Kidney (tissue), 14 donors: Measurements from ENCODE around the gene ARHGAP23. TPM values are rescaled to one million over a fixed set of nuclear protein-coding genes. Genes with fewer than 3 reads are reported as not detected.

Source experiments
- DNase-seq, 5 donors: peaks; one replicate each; pipeline ENCODE4 v3.0.0-alpha.2; 2013 to 2020
- FAIRE-seq: peaks from 2 replicates; lab custom pipeline; 2012; peaks lifted over from hg19 to GRCh38; lab: Jason Lieb, UNC
- H3K27ac ChIP-seq, 2 donors: one replicate each; pipeline ENCODE4 v1.7.0; 2013; ENCODE audit warnings: low read depth in 2 of 2, low read length in 2 of 2, inconsistent platforms in 1 of 2
- H3K27me3 ChIP-seq: one replicate; pipeline ENCODE4 v1.7.1; 2013; ENCODE audit warnings: low read length, inconsistent platforms; ENCODE audit not compliant: control insufficient read depth, insufficient read depth
- H3K36me3 ChIP-seq, 3 donors: one replicate each; pipeline versions ENCODE4 v1.7.0 to v1.7.1; 2013; ENCODE audit warnings: low read length in 3 of 3, control low read depth in 1 of 3, inconsistent platforms in 1 of 3; ENCODE audit not compliant: insufficient read depth in 3 of 3, control insufficient read depth in 2 of 3
- H3K4me1 ChIP-seq, 3 donors: one replicate each; pipeline versions ENCODE4 v1.7.0 to v1.7.1; 2013; ENCODE audit warnings: low read length in 3 of 3, inconsistent platforms in 1 of 3, low read depth in 1 of 3; ENCODE audit not compliant: control insufficient read depth in 2 of 3, insufficient read depth in 2 of 3
- H3K4me3 ChIP-seq, 3 donors: one replicate each; pipeline versions ENCODE4 v1.7.0 to v1.8.1; 2013; ENCODE audit warnings: low read length in 3 of 3, control low read depth in 1 of 3, inconsistent platforms in 1 of 3
- H3K9ac ChIP-seq, 3 donors: one replicate each; pipeline versions ENCODE4 v1.7.0 to v1.7.1; 2013; ENCODE audit warnings: low read length in 3 of 3, control low read depth in 1 of 3, inconsistent platforms in 1 of 3
- H3K9me3 ChIP-seq, 3 donors: one replicate each; pipeline versions ENCODE4 v1.7.0 to v1.7.1; 2013; ENCODE audit warnings: low read length in 3 of 3, control low read depth in 1 of 3, inconsistent platforms in 1 of 3; ENCODE audit not compliant: control insufficient read depth in 2 of 3, insufficient read depth in 1 of 3
- CTCF ChIP-seq: IDR thresholded peaks from 3 replicates; pipeline ENCODE4 v1.5.1; 2012; ENCODE audit warnings: mild to moderate bottlenecking, moderate library complexity, borderline replicate concordance; ENCODE audit not compliant: insufficient read depth; ENCODE audit errors: extremely low read depth
- intact Hi-C: fragments of 100-400 bp; cut with DNase I; formaldehyde crosslinking; loops from one replicate; pipeline ENCODE4 v1.11.1; 2022
- polyA plus RNA-seq: library from polyadenylated mRNA; stranded (reverse); fragments of 350-450 nt; fragmentation: Illumina TruSeq; extraction: RNeasy Lipid Tissue Mini Kit (QIAGEN cat#74804); gene quantifications from one replicate; pipeline ENCODE4 v1.2.3, GENCODE V29; 2014; ENCODE audit warnings: low read depth, low replicate concordance; ENCODE audit not compliant: insufficient read depth
- total RNA-seq: library from RNA; stranded (reverse); fragmentation: NEBNext Ultra II Directional; extraction: Animal tissue kit (Norgen Biotek cat#: 25700); gene quantifications from one replicate; pipeline ENCODE4 v1.2.1, GENCODE V29; 2021
- donor health status: control.
- donor health status: control.
- donor health status: control.
- donor health status: control.
- donor health status: control.
- donor health status: DM: yes; HTN: yes; CAD: no.
- donor health status: Normal renal cell carcinoma (clear cell type).

ARHGAP23 gene
- total and polyA plus RNA-seq, 2 donors from 2014 or later: 7.6 to 53.8 TPM

- no peaks in the 10 kb centered on the region for H3K27me3 ChIP-seq
- no peaks in the 10 kb centered on the region for H3K36me3 ChIP-seq
- H3K27ac ChIP-seq: no peak overlapping the region
- intact Hi-C loops: no loop called here
- H3K9ac ChIP-seq: no peak overlapping the region
- H3K4me1 ChIP-seq: no peaks in the 10 kb centered on the region
- no peak overlapping the region for H3K4me3 ChIP-seq
- DNase-seq (peak in 2 of 5 donors; percentile 26 to 39), FAIRE-seq (no peak)
- no peaks in the 10 kb centered on the region for H3K9me3 ChIP-seq
- TF ChIP-seq CTCF: no peak
Observed at GRCh38 chr17:38539386-38539785, 111.1 kb downstream of the ARHGAP23 start.

GRCh38 chr17:38540514-38541045 is 112.3 kb downstream of the ARHGAP23 start:
- Histone ChIP-seq H3K27me3 (no peaks in the 10 kb centered on the region), H3K27ac (no peak overlapping the region), H3K9ac (no peak overlapping the region), H3K36me3 (no peaks in the 10 kb centered on the region), H3K4me1 (no peaks in the 10 kb centered on the region), H3K9me3 (no peaks in the 10 kb centered on the region), H3K4me3 (no peak overlapping the region)
- peak in 1 of 5 donors; percentile 45 for DNase-seq
- no peak for FAIRE-seq
- TF ChIP-seq CTCF: no peak
- intact Hi-C loops: no loop called here

- Histone ChIP-seq H3K4me1 (no peaks in the 10 kb centered on the region), H3K9ac (no peak overlapping the region), H3K36me3 (no peaks in the 10 kb centered on the region), H3K27ac (no peak overlapping the region), H3K4me3 (no peak overlapping the region), H3K27me3 (no peaks in the 10 kb centered on the region), H3K9me3 (no peaks in the 10 kb centered on the region)
- no peak for FAIRE-seq
- no peak for TF ChIP-seq CTCF
- DNase-seq: peak in 2 of 5 donors; percentile 29 to 34
- intact Hi-C loops: no loop called here
Observed at GRCh38 chr17:38541281-38541680, 113.0 kb downstream of the ARHGAP23 start.

- FAIRE-seq (no peak), DNase-seq (peak in 1 of 5 donors; percentile 22)
- no peak overlapping the region for H3K4me3 ChIP-seq
- intact Hi-C loops: no loop called here
- H3K27me3 ChIP-seq: no peaks in the 10 kb centered on the region
- no peak for TF ChIP-seq CTCF
- H3K4me1 ChIP-seq: no peaks in the 10 kb centered on the region
- H3K9me3 ChIP-seq: no peaks in the 10 kb centered on the region
- no peak overlapping the region for H3K9ac ChIP-seq
- H3K27ac ChIP-seq: no peak overlapping the region
- no peaks in the 10 kb centered on the region for H3K36me3 ChIP-seq
Observed at GRCh38 chr17:38542286-38542685, 114.0 kb downstream of the ARHGAP23 start.
